Esophagus squamous epithelium (tissue), 5 donors: ENCODE data around the gene PKN2. TPM values are rescaled to one million over a fixed set of nuclear protein-coding genes. Genes with fewer than 3 reads are reported as not detected.

ENCODE experiments used
- DNase-seq: peaks from one replicate; lab custom pipeline; 2025; lab: John Stamatoyannopoulos, UW
- H3K27ac ChIP-seq, 4 donors: fragments of 200-600 bp; sonication (generic); one replicate each; pipeline ENCODE4 v1.5.1; 2016 to 2019; ENCODE audit warnings: mild to moderate bottlenecking in 1 of 4
- H3K27me3 ChIP-seq, 4 donors: fragments of 200-600 bp; sonication (generic); 1 replicate in 3 of 4; 2 replicates in 1 of 4; pipeline versions ENCODE4 v1.5.1 to v1.6.0; 2017 to 2021; ENCODE audit warnings: antibody characterized with exemption in 1 of 4
- H3K36me3 ChIP-seq, 3 donors: fragments of 200-600 bp; sonication (generic); one replicate each; pipeline ENCODE4 v1.5.1; 2016 to 2019
- H3K4me1 ChIP-seq, 3 donors: fragments of 200-600 bp; sonication (generic); one replicate each; pipeline ENCODE4 v1.5.1; 2017 to 2019
- H3K4me3 ChIP-seq, 4 donors: fragments of 200-600 bp; sonication (generic); 1 replicate in 3 of 4; 2 replicates in 1 of 4; pipeline ENCODE4 v1.5.1; 2016 to 2019; ENCODE audit warnings: mild to moderate bottlenecking in 2 of 4, moderate library complexity in 1 of 4
- H3K9me3 ChIP-seq, 3 donors: fragments of 200-600 bp; sonication (generic); one replicate each; pipeline ENCODE4 v1.5.1; 2016 to 2019
- POLR2A ChIP-seq, 4 donors: fragments of 450-650 bp; IDR thresholded peaks; one replicate each; pipeline ENCODE4 v1.6.1; 2017; ENCODE audit warnings: antibody characterized with exemption in 4 of 4, mild to moderate bottlenecking in 4 of 4, moderate library complexity in 3 of 4
- WGBS, 2 donors: methylation state at CpG; one replicate each; pipeline ENCODE4 v1.1.5; 2018; 5-methylcytosine and 5-hydroxymethylcytosine counted together
- intact Hi-C: fragments of 100-400 bp; cut with DNase I; formaldehyde crosslinking; loops from one replicate; pipeline ENCODE4 v1.15.0; 2022
- total RNA-seq, 4 donors: library from RNA; depleted of rRNA; stranded (reverse); fragments of >200 nt; gene quantifications; one replicate each; pipeline ENCODE4 v1.1.0, GENCODE V29; 2016
- TF ChIP-seq, protein P1 (sequence below), 6 experiments: fragments of 450-650 bp in 4 of 6; fragments of 200-600 bp in 2 of 6; sonication (generic) in 2 of 6; IDR thresholded peaks; one replicate each; pipeline ENCODE4 v1.5.1; 2016 to 2019; ENCODE audit warnings: antibody characterized with exemption in 6 of 6, mild to moderate bottlenecking in 4 of 6, moderate library complexity in 4 of 6
- donor health status: DM: yes; HTN: yes; CAD: no.

The PKN2 gene
- total RNA-seq, 4 donors from 2014 or later: 26.1 to 54.0 (median 34.8) TPM

DNA sequence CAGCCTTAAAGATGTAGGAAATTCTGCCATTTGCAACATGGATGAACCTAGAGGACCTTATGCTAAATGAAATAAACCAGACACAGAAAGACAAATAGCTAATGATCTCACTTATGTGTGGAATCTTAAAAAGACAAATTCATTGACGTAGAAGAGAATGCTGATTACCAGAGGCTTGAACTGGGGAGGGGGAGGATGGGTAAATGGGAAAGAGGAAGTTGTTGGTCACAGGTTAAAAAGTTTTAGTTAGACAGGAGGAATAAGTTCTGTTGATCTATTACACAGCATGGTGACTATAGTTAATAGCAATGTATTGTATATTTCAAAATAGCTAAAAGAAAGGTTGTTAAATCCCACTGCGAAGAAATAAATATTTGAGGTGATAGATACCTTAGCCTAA lies 62.8 kb downstream of the PKN2 start:
- H3K27me3 ChIP-seq: no peaks in the 10 kb centered on the region
- no peak overlapping the region for H3K4me3 ChIP-seq
- peaks cover 0 to 28% (median 7%) of the 10 kb centered on the region in 3 donors for H3K36me3 ChIP-seq
- intact Hi-C loops: no loop called here
- no peak for DNase-seq
- TF ChIP-seq, protein P1, sequence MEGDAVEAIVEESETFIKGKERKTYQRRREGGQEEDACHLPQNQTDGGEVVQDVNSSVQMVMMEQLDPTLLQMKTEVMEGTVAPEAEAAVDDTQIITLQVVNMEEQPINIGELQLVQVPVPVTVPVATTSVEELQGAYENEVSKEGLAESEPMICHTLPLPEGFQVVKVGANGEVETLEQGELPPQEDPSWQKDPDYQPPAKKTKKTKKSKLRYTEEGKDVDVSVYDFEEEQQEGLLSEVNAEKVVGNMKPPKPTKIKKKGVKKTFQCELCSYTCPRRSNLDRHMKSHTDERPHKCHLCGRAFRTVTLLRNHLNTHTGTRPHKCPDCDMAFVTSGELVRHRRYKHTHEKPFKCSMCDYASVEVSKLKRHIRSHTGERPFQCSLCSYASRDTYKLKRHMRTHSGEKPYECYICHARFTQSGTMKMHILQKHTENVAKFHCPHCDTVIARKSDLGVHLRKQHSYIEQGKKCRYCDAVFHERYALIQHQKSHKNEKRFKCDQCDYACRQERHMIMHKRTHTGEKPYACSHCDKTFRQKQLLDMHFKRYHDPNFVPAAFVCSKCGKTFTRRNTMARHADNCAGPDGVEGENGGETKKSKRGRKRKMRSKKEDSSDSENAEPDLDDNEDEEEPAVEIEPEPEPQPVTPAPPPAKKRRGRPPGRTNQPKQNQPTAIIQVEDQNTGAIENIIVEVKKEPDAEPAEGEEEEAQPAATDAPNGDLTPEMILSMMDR (IDR thresholded peaks at IDR 0.05): no peak
- WGBS, 2 donors: 88 to 99% methylated on average over 2 of the region's 2 CpGs
- H3K27ac ChIP-seq: no peak overlapping the region
- H3K4me1 ChIP-seq: no peaks in the 10 kb centered on the region
- H3K9me3 ChIP-seq: no peaks in the 10 kb centered on the region

DNA sequence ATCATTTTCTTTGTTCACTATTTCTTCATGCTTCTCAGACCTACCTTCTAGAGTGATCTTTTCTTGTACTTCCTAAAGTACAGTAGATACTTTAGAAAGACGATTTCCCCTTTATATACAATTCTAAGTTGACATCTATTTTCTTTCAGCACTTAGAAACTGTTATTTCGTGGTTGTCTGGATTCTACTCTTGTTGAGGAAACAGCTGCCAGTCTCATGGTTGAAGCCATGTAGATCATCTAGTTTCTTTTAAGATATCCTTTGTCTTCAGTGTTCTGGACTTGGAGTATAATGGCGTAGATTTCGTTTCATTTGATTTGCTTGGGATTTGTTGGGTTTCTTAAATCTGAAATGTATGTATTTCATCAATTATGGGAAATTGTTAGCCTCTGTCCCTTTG lies 67.6 kb downstream of the PKN2 start:
- Histone ChIP-seq H3K9me3 (no peaks in the 10 kb centered on the region), H3K4me3 (no peak overlapping the region), H3K36me3 (peaks cover 0 to 16% (median 0%) of the 10 kb centered on the region in 3 donors), H3K27me3 (no peaks in the 10 kb centered on the region), H3K4me1 (no peaks in the 10 kb centered on the region), H3K27ac (no peak overlapping the region)
- intact Hi-C loops: no loop called here
- TF ChIP-seq, protein P1 (IDR thresholded peaks at IDR 0.05): no peak
- no peak for TF ChIP-seq POLR2A (IDR thresholded peaks at IDR 0.05)
- WGBS, 2 donors: 90 to 96% methylated on average over 4 of the region's 4 CpGs
- DNase-seq: no peak

DNA sequence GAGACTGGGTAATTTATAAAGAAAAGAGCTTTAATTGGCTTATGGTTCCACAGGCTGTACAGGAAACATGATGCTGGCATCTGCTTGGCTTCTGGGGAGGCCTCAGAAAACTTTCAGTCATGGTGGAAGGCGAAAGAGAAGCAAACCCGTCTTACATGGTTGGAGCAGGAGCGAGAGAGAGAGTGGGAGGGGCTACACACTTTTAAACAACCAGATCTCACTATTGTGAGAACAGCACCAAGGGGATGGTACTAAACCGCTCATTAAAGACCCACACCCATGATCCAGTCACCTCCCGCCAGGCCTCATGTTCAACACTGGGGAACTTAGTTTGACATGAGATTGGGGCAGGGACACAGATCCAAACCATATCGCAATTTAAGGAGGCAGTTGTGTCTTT lies 69.4 kb downstream of the PKN2 start:
- Histone ChIP-seq H3K4me3 (no peak overlapping the region), H3K27ac (no peak overlapping the region), H3K36me3 (peaks cover 0 to 16% (median 0%) of the 10 kb centered on the region in 3 donors), H3K4me1 (no peaks in the 10 kb centered on the region), H3K9me3 (no peaks in the 10 kb centered on the region), H3K27me3 (no peaks in the 10 kb centered on the region)
- 97 to 98% methylated on average over 6 of the region's 6 CpGs for WGBS, 2 donors
- no peak for DNase-seq
- no peak for TF ChIP-seq POLR2A (IDR thresholded peaks at IDR 0.05)
- TF ChIP-seq, protein P1 (IDR thresholded peaks at IDR 0.05): no peak
- intact Hi-C loops: no loop called here

DNA sequence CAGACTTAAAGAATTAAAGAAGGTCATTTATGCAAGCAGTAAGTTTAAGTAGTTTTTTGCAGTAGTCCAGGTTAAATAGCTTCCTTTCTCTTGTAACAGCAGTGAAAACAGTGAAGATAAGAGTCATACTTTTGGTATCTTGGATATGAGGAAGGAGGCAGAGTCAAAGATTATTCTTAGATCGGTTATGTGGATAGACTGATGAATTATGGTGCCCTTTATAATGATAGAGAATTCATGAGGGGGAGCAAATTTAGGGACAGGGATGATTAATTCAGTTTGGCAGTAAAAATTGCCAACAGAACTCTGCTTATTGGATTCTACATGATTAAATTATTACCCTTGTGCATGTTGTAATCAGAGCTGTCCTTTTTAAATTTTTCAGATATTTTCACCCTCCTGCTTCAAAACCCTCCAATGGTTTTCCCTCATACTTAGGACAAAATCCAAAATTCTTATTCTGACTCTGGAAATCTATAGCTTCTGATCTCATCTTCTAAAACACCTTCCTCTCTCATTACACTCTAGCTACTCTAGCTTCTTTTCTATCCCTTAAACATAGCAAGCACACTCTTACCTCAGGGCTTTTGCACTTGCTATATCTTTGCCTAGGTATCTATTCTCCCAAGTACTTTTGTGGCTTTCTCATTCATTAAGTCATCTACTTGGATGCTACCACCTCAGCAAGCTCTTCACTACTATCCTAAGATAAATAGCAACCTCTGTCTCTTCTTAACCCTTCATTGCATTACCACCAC lies 79.8 kb downstream of the PKN2 start:
- Histone ChIP-seq H3K27me3 (no peaks in the 10 kb centered on the region), H3K9me3 (no peaks in the 10 kb centered on the region), H3K4me1 (peaks cover 0 to 7% (median 0%) of the 10 kb centered on the region in 3 donors), H3K36me3 (peaks cover 0 to 64% (median 0%) of the 10 kb centered on the region in 3 donors), H3K27ac (no peak overlapping the region), H3K4me3 (no peak overlapping the region)
- no peak for DNase-seq
- WGBS, 2 donors: 42 to 82% methylated on average over 1 of the region's 1 CpG
- intact Hi-C loops: no loop called here
- no peak for TF ChIP-seq POLR2A (IDR thresholded peaks at IDR 0.05)
- TF ChIP-seq, protein P1 (IDR thresholded peaks at IDR 0.05): no peak

DNA sequence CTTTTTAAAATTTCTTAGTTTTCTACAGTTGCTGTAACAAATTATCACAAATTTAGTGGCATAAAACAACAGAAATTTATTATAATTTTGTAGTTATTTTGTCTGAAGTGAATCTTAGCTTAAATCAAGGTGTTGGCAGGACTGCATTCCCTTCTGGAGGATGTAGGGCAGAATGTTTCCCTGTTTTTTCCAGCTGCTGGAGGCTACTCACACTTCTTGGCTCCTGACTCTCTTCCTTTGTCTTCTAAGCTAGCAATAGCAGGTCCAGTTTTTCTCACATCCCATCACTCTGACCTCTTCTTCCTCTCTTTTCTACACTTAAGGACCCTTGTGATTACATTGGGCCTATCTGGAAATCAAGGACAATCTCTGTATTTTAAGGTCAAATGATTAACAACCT lies 84.1 kb downstream of the PKN2 start:
- Histone ChIP-seq H3K4me1 (peaks cover 0 to 7% (median 0%) of the 10 kb centered on the region in 3 donors), H3K36me3 (peaks cover 0 to 64% (median 6%) of the 10 kb centered on the region in 3 donors), H3K27me3 (no peaks in the 10 kb centered on the region), H3K9me3 (no peaks in the 10 kb centered on the region), H3K4me3 (no peak overlapping the region), H3K27ac (peak overlapping the region; percentile 6 to 70 (median 40))
- intact Hi-C loops: no loop called here
- no peak for DNase-seq
- no peak for TF ChIP-seq POLR2A (IDR thresholded peaks at IDR 0.05)
- TF ChIP-seq, protein P1 (IDR thresholded peaks at IDR 0.05): no peak
